B cell (primary cell): Measurements from ENCODE around the gene DDX56.

ENCODE experiments used
- EZH2 ChIP-seq: IDR thresholded peaks from 2 replicates; pipeline ENCODE4 v1.6.1; 2012; ENCODE audit warnings: borderline replicate concordance, low read depth, mild to moderate bottlenecking, moderate library complexity, low read length; ENCODE audit not compliant: insufficient read depth, poor library complexity, severe bottlenecking
- TF ChIP-seq, protein P1 (sequence below): fragments of 200-600 bp; IDR thresholded peaks from one replicate; pipeline ENCODE4 v1.8.0; 2022; ENCODE audit warnings: antibody characterized with exemption, mild to moderate bottlenecking

DNA sequence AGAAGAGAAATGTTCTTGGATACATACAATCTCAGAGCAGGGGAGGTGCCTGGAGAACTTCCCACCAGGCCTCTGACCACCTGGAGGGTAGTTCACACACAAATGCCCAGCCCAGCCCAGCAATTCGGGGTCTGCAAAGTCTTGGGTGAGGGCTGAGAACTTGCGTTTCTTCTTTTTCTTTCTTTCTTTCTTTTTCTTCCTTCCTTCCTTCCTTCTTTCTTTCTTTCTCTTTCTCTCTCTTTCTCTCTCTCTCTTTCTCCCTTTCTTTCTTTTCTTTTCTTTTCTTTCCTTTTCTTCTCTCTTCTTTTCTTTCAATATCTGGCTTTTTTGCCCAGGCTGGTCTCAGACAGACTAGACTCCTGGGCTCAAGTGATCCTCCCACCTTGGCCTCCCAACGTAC lies 54.9 kb downstream of the DDX56 start:
- TF ChIP-seq, protein P1, sequence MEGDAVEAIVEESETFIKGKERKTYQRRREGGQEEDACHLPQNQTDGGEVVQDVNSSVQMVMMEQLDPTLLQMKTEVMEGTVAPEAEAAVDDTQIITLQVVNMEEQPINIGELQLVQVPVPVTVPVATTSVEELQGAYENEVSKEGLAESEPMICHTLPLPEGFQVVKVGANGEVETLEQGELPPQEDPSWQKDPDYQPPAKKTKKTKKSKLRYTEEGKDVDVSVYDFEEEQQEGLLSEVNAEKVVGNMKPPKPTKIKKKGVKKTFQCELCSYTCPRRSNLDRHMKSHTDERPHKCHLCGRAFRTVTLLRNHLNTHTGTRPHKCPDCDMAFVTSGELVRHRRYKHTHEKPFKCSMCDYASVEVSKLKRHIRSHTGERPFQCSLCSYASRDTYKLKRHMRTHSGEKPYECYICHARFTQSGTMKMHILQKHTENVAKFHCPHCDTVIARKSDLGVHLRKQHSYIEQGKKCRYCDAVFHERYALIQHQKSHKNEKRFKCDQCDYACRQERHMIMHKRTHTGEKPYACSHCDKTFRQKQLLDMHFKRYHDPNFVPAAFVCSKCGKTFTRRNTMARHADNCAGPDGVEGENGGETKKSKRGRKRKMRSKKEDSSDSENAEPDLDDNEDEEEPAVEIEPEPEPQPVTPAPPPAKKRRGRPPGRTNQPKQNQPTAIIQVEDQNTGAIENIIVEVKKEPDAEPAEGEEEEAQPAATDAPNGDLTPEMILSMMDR, result no peak
- no peak for TF ChIP-seq EZH2
